Endodermal cell (in vitro differentiated cells): ENCODE data around the gene CFAP46. TPM values are rescaled to one million over a fixed set of nuclear protein-coding genes. Genes with fewer than 3 reads are reported as not detected.

Experiments used
- DNase-seq: peaks from one replicate; pipeline ENCODE4 v3.0.0-alpha.2; 2017
- H3K27ac ChIP-seq: 2 replicates; pipeline ENCODE4 v1.5.1; 2013; ENCODE audit warnings: mild to moderate bottlenecking, low read depth, low read length, moderate library complexity
- H3K27me3 ChIP-seq: 2 replicates; pipeline ENCODE4 v1.6.1; 2013; ENCODE audit warnings: mild to moderate bottlenecking, low read length, moderate library complexity; ENCODE audit not compliant: insufficient read depth, control insufficient read depth, poor library complexity, severe bottlenecking
- H3K36me3 ChIP-seq: 2 replicates; pipeline ENCODE4 v1.7.0; 2013; ENCODE audit warnings: mild to moderate bottlenecking, low read length, moderate library complexity; ENCODE audit not compliant: control insufficient read depth, insufficient read depth
- H3K4me1 ChIP-seq: one replicate; pipeline ENCODE4 v1.7.0; 2013; ENCODE audit warnings: low read length; ENCODE audit not compliant: control insufficient read depth, insufficient read depth
- H3K4me3 ChIP-seq: 2 replicates; pipeline ENCODE4 v1.5.1; 2013; ENCODE audit warnings: mild to moderate bottlenecking, low read length, moderate library complexity
- H3K9ac ChIP-seq: 2 replicates; pipeline ENCODE4 v1.6.1; 2013; ENCODE audit warnings: mild to moderate bottlenecking, low read length, moderate library complexity; ENCODE audit not compliant: poor library complexity, severe bottlenecking; ENCODE audit errors: extremely low read depth
- H3K9me3 ChIP-seq: 2 replicates; pipeline ENCODE4 v1.6.1; 2013; ENCODE audit warnings: mild to moderate bottlenecking, low read length, moderate library complexity; ENCODE audit not compliant: control insufficient read depth
- H3K27ac Mint-ChIP-seq: 2 replicates; pipeline ENCODE4 v1.8.0; 2020; ENCODE audit warnings: mixed read lengths
- H3K27me3 Mint-ChIP-seq: 2 replicates; pipeline ENCODE4 v1.8.0; 2021; ENCODE audit warnings: mild to moderate bottlenecking, mixed read lengths; ENCODE audit not compliant: insufficient read depth
- H3K36me3 Mint-ChIP-seq: 2 replicates; pipeline ENCODE4 v1.8.0; 2020; ENCODE audit warnings: low read depth, mixed read lengths
- H3K4me1 Mint-ChIP-seq: 2 replicates; pipeline ENCODE4 v1.8.0; 2020; ENCODE audit warnings: mixed read lengths
- H3K4me3 Mint-ChIP-seq: 2 replicates; pipeline ENCODE4 v1.8.0; 2020; ENCODE audit warnings: mild to moderate bottlenecking, moderate library complexity, mixed read lengths
- H3K9me3 Mint-ChIP-seq: 2 replicates; pipeline ENCODE4 v1.8.0; 2020; ENCODE audit warnings: mild to moderate bottlenecking, mixed read lengths
- WGBS, 2 experiments: methylation state at CpG; one replicate each; pipeline versions ENCODE4 v1.1.5 to v1.1.7; 2013; ENCODE audit warnings: missing lambda C conversion rate in 2 of 2, mixed read lengths in 1 of 2; ENCODE audit not compliant: insufficient coverage in 1 of 2, insufficient read length in 1 of 2; 5-methylcytosine and 5-hydroxymethylcytosine counted together
- total RNA-seq, 2 donors: library from RNA; stranded (reverse); fragmentation: NEBNext Ultra II Directional in 1 of 2; extraction: Animal tissue kit (Norgen Biotek cat#: 25700) in 1 of 2; gene quantifications; 2 replicates in 1 of 2; 3 replicates in 1 of 2; pipeline ENCODE4 v1.2.1, GENCODE V29; 2021
- TF ChIP-seq, protein P1 (sequence below): fragments of 200-600 bp; sonication (generic); conservative IDR thresholded peaks from 2 replicates; pipeline ENCODE4 v1.5.0; 2021; ENCODE audit warnings: antibody characterized with exemption, mild to moderate bottlenecking

CFAP46 gene
- total RNA-seq, 2 donors from 2014 or later = 9.9 to 10.5 TPM

DNA sequence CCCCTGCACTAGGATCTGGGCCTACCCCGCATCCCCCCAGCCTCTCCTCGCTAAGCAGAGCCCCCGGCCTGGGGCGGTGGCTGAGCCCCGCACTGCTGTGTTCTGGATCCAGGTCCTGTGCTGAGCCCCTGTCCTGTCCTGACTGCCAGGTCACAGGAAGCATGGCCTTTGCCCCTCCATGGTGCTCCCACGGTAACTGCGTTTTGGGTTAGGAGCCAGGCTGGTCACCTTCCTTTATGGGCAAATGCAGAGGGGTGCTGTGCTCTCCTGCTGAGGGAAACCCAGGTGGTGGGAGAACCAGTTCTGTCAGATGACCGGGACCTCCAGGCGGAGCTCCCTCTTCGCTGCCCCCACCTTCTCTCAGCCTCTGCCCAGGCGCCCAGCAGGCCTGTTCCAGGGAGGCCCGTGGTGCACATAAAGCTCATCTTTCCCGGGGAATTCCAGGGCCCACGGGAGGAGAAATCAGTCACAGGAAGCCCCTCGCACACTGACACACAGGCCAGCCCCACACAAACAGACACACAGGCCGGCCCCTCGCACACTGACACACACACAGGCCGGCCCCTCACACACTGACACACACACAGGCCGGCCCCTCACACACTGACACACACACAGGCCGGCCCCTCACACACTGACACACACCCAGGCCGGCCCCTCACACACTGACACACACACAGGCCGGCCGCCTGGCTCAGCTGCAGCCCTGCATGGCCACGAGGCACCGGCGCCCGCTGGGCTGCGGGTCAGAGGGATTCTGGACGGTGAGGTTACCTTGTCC lies 75.6 kb downstream of the CFAP46 start:
- Mint-ChIP-seq H3K36me3 (no peaks in the 10 kb centered on the region), H3K27ac (no peak overlapping the region), H3K4me3 (no peak overlapping the region), H3K27me3 (no peaks in the 10 kb centered on the region), H3K9me3 (peaks cover 11% of the 10 kb centered on the region), H3K4me1 (no peaks in the 10 kb centered on the region)
- 91 to 96% methylated on average over 12 to 29 of the region's 29 CpGs for WGBS, 2 experiments
- peak; percentile 43 for DNase-seq
- Histone ChIP-seq H3K9ac (no peak overlapping the region), H3K9me3 (no peaks in the 10 kb centered on the region), H3K4me1 (no peaks in the 10 kb centered on the region), H3K27me3 (no peaks in the 10 kb centered on the region), H3K36me3 (no peaks in the 10 kb centered on the region), H3K27ac (no peak overlapping the region), H3K4me3 (no peak overlapping the region)
- TF ChIP-seq, protein P1, sequence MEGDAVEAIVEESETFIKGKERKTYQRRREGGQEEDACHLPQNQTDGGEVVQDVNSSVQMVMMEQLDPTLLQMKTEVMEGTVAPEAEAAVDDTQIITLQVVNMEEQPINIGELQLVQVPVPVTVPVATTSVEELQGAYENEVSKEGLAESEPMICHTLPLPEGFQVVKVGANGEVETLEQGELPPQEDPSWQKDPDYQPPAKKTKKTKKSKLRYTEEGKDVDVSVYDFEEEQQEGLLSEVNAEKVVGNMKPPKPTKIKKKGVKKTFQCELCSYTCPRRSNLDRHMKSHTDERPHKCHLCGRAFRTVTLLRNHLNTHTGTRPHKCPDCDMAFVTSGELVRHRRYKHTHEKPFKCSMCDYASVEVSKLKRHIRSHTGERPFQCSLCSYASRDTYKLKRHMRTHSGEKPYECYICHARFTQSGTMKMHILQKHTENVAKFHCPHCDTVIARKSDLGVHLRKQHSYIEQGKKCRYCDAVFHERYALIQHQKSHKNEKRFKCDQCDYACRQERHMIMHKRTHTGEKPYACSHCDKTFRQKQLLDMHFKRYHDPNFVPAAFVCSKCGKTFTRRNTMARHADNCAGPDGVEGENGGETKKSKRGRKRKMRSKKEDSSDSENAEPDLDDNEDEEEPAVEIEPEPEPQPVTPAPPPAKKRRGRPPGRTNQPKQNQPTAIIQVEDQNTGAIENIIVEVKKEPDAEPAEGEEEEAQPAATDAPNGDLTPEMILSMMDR = no peak

DNA sequence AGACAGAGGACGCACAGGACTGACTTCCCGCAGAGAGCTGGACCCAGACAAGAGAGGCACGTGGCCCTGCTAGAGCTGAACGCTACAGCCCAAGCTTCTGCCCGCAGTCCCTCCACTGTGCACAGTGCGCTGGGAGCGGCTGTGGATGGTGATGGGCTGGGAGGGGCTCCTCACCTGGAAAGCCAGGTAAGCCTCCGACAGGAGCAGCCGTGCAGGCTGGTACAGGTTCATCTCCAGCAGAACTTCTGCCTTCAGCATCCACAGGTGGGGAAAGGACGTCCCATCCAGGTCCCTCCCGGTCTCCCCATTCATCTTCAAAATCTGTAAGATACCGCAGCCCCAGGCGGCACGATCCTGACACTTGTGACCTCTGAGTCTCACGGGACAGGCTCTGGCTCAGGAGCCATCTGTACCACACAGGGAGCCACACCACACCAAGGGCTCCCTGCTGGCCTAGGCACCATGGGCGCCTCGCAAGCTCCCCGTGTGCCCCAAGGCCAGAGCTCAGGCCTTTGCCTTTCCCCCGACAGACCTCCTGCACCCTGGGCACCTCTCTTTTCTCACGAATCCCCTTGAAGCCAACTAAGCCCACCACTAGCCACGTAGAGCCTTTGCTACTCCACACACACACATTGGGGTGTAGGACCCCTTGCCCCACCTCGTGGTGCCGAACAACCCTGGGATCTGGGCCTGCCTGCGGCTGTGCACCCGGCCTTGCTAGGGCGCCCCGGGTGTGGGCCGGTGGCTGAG lies 76.3 kb downstream of the CFAP46 start:
- Histone ChIP-seq H3K27me3 (no peaks in the 10 kb centered on the region), H3K4me3 (no peak overlapping the region), H3K36me3 (no peaks in the 10 kb centered on the region), H3K9ac (no peak overlapping the region), H3K9me3 (no peaks in the 10 kb centered on the region), H3K27ac (no peak overlapping the region), H3K4me1 (no peaks in the 10 kb centered on the region)
- Mint-ChIP-seq H3K27ac (no peak overlapping the region), H3K4me1 (no peaks in the 10 kb centered on the region), H3K36me3 (no peaks in the 10 kb centered on the region), H3K27me3 (no peaks in the 10 kb centered on the region), H3K4me3 (no peak overlapping the region), H3K9me3 (peaks cover 7% of the 10 kb centered on the region)
- WGBS, 2 experiments = 93 to 96% methylated on average over 11 to 28 of the region's 28 CpGs
- DNase-seq = peak; percentile 38
- TF ChIP-seq, protein P1 = no peak

DNA sequence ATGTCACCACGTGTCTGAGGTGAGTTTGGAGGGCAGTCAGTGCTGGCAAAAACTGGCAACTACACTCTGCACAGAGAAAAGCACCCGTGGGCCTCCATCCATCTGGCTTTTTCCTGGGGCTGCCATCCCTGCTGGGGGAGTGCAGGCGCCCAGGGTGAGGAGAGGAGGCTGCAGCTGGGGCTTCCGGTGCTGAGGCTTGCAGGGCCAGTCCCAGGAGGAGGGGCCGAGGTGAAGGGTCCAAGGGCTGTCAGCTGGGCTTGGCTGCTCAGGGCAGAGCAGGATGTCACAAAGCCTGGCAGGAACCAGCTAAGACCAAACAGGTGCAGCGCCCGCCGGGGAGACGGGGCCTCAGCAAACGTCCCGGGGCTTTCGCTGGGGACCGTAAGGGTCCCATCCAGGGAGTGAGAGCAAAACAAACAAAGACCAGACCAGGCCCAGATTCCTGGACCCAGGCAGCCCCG lies 77.2 kb downstream of the CFAP46 start:
- no peaks in the 10 kb centered on the region for H3K4me1 Mint-ChIP-seq
- TF ChIP-seq, protein P1 = no peak
- H3K27me3 ChIP-seq = no peaks in the 10 kb centered on the region
- no peaks in the 10 kb centered on the region for H3K36me3 ChIP-seq
- H3K27ac Mint-ChIP-seq = no peak overlapping the region
- H3K9me3 Mint-ChIP-seq = no peaks in the 10 kb centered on the region
- H3K4me1 ChIP-seq = no peaks in the 10 kb centered on the region
- no peak overlapping the region for H3K4me3 ChIP-seq
- H3K4me3 Mint-ChIP-seq = no peak overlapping the region
- H3K27ac ChIP-seq = no peak overlapping the region
- DNase-seq = peak; percentile 36
- 81 to 89% methylated on average over 11 to 14 of the region's 14 CpGs for WGBS, 2 experiments
- H3K27me3 Mint-ChIP-seq = no peaks in the 10 kb centered on the region
- no peak overlapping the region for H3K9ac ChIP-seq
- H3K36me3 Mint-ChIP-seq = no peaks in the 10 kb centered on the region
- no peaks in the 10 kb centered on the region for H3K9me3 ChIP-seq
